Esophagus muscularis mucosa (tissue), 4 donors: Measurements from ENCODE around the gene CABCOCO1.

ENCODE experiments used
- EP300 ChIP-seq: sonication (generic); formaldehyde crosslinking; IDR thresholded peaks from one replicate; pipeline ENCODE4 v1.6.1; 2017; ENCODE audit warnings: antibody characterized with exemption
- POLR2A ChIP-seq: fragments of 450-650 bp; IDR thresholded peaks from one replicate; pipeline ENCODE4 v1.6.1; 2017; ENCODE audit warnings: antibody characterized with exemption, moderate library complexity, mild to moderate bottlenecking, low read depth
- POLR2AphosphoS5 ChIP-seq, 2 donors: sonication (generic); formaldehyde crosslinking; IDR thresholded peaks; one replicate each; pipeline ENCODE4 v1.6.1; 2017; ENCODE audit warnings: antibody characterized with exemption in 2 of 2
- TF ChIP-seq, protein P1 (sequence below), 3 experiments: fragments of 200-600 bp in 2 of 3; fragments of 450-650 bp in 1 of 3; sonication (generic) in 2 of 3; IDR thresholded peaks; one replicate each; pipeline ENCODE4 v1.5.1; 2017 to 2019; ENCODE audit warnings: antibody characterized with exemption in 3 of 3, mild to moderate bottlenecking in 2 of 3, moderate library complexity in 1 of 3

DNA sequence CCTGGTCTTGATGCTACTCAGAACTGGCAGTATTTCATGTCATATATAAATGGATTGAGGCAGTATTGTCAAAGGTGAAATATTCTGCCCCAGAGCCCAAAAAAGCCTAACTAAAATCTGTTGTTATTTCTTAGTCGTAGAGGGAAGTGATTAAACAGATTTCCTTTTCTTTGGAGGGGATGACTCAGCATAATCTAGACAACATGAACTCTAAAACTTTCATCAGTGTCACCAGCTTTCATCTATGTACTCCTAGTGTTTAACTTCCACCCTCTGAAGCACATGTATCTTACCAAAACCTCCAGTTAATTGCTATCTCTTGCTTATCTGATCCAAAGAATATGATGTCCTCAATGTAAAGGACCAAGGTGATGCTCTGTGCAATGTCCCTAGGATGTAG lies 141.7 kb downstream of the CABCOCO1 start:
- TF ChIP-seq EP300 (no peak), POLR2A (no peak), POLR2AphosphoS5 (IDR thresholded peaks at IDR 0.05) (no peak)
- TF ChIP-seq, protein P1, sequence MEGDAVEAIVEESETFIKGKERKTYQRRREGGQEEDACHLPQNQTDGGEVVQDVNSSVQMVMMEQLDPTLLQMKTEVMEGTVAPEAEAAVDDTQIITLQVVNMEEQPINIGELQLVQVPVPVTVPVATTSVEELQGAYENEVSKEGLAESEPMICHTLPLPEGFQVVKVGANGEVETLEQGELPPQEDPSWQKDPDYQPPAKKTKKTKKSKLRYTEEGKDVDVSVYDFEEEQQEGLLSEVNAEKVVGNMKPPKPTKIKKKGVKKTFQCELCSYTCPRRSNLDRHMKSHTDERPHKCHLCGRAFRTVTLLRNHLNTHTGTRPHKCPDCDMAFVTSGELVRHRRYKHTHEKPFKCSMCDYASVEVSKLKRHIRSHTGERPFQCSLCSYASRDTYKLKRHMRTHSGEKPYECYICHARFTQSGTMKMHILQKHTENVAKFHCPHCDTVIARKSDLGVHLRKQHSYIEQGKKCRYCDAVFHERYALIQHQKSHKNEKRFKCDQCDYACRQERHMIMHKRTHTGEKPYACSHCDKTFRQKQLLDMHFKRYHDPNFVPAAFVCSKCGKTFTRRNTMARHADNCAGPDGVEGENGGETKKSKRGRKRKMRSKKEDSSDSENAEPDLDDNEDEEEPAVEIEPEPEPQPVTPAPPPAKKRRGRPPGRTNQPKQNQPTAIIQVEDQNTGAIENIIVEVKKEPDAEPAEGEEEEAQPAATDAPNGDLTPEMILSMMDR (IDR thresholded peaks at IDR 0.05) = no peak
